Measurements from ENCODE around the gene CEP128.

The CEP128 gene

DNA sequence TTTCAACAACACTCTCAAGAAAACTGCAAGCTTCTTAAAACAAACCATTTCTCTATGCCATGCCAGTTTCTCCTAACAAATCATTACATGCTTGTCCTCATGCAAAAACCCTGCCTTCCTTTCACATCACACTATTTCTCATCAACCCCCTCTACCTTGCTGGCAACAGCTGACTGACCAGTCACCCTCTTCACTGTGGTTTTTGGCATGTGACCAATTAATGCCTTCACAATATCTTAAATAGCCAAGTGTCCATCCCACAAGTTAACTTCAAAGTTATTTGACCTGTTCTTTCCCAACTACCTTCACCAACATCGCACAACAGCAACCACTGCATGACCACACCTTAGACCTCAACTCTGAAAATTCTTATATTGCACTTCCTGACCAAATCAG, 159.6 kb downstream of the CEP128 start:
- TF ChIP-seq, protein P1, sequence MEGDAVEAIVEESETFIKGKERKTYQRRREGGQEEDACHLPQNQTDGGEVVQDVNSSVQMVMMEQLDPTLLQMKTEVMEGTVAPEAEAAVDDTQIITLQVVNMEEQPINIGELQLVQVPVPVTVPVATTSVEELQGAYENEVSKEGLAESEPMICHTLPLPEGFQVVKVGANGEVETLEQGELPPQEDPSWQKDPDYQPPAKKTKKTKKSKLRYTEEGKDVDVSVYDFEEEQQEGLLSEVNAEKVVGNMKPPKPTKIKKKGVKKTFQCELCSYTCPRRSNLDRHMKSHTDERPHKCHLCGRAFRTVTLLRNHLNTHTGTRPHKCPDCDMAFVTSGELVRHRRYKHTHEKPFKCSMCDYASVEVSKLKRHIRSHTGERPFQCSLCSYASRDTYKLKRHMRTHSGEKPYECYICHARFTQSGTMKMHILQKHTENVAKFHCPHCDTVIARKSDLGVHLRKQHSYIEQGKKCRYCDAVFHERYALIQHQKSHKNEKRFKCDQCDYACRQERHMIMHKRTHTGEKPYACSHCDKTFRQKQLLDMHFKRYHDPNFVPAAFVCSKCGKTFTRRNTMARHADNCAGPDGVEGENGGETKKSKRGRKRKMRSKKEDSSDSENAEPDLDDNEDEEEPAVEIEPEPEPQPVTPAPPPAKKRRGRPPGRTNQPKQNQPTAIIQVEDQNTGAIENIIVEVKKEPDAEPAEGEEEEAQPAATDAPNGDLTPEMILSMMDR (IDR thresholded peaks at IDR 0.05): no peak

DNA sequence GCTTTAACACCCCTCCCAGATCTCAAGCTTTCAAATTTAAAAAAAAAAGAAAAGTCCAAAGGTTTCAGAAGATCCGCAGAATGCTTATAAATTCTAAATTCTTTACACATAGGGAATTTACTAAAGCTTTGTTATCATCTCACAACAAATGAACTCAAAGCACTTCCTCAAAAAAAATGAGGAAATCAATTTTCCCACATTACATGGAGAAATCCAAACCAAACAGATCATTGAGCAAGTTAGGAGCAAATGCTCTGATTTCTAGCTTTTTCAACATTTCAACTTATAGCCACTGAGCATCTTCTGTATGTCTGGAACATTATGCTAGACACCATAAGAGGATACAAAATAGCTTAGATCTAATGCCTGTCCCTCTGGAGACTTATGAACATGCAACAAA, 161.0 kb downstream of the CEP128 start:
- TF ChIP-seq, protein P1 (IDR thresholded peaks at IDR 0.05): no peak

DNA sequence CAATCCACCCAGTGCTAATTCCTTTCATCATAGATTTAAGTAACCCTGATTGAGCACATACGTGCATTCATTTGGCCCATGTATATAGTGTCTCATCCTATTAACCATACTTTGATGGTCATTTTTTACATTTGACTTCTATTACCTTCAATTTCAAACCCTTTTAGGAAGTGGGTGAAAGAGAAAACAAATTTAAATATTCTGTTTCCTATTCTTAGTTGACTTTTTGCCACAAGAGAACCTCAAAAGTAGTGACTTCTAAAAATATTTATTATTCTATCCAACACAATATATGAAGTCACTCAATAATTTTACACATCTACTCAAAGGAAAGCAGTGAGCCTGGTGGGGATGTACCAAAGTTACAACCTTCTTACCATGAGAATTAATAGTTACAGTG, 164.9 kb downstream of the CEP128 start:
- TF ChIP-seq, protein P1 (IDR thresholded peaks at IDR 0.05): no peak

DNA sequence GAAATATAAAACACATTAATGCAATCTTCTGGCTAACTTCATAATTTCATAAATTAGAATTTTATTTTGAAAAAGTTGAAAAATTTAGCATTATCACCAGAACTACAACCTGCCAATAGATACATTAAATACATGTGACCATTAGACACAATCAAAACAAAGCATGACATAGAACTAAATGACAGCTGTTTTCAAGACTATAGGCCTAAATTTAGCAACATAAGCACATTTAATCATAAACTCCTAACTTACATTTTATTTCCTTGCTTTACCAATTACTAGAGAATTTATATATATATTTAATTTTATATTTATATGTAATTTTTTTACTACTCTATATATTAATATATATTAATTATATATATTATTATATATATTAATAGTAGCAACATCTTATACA, 165.4 kb downstream of the CEP128 start:
- TF ChIP-seq, protein P1 (IDR thresholded peaks at IDR 0.05): no peak

DNA sequence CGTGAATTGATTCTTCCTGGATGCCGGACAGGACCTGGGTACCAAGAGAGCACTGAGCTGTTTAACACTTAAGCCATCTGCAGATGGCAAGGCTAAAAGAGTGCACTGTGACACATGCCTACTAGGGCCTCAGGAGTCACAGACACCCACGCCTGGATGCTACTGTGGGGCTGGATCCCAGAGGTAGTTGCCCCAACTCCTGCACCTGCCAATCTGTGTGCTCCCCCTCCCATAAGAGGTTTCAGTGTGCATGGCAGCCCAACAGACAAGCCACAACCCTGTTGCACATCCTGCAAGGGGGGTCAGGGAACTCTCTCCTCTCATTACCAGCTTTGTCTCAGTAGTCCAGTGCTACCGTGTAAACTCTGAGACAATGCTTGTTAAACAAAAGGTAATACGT, 169.0 kb downstream of the CEP128 start:
- TF ChIP-seq, protein P1 (IDR thresholded peaks at IDR 0.05): no peak

DNA sequence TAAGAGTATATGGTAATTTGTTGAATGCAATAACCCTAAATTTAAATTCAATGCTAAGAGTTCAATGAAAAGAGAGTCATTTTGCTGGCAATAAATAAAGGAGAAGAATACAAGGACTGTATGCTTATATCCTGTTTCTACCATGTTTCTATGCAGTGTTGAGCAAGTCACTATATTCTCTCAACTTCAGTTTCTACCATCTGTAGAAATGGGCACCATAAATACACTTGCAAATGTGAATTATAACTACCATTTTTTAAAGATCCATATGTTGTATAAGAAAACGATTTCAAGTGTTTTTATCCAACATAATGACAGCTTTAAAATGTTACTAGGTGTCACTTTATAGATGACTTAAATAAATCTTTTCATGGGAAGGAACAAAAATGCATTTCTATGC, 170.3 kb downstream of the CEP128 start:
- TF ChIP-seq, protein P1 (IDR thresholded peaks at IDR 0.05): no peak

DNA sequence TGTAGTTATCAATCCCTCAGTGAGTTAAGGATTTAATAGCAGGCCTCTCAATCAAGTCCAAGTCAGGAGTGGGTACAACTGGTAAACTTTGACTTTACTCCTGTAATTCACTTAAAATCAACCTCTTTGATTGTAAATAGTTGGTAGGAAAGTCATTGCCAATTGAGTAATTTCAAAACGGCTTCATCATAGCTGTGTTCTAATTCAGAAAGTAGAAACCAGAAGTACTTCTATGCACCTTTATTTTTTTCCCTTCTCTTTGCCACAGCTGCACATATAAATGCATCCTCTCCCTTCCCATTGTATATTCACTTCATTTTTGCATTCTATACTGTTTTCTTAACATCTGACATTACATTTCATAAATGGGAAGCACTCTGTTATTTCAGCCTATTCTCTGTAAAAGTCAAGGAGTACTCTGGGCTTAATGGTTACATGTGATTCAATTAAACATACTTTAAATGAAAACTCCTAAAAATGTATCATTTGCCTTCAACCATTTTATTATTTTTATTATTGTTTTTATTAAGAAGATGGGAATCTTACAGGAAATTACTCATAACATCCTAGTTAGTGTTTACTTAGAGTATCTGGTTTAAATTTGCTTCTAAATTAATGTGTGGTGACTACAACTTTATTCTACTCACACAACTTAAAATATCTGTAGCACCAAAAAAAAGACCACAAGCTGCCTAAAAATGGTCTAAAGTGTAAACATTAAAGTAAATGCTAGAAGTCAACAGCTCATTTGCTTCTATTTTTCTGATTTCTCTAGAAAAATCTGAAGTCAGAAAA, 171.2 kb downstream of the CEP128 start:
- TF ChIP-seq, protein P1 (IDR thresholded peaks at IDR 0.05): no peak

DNA sequence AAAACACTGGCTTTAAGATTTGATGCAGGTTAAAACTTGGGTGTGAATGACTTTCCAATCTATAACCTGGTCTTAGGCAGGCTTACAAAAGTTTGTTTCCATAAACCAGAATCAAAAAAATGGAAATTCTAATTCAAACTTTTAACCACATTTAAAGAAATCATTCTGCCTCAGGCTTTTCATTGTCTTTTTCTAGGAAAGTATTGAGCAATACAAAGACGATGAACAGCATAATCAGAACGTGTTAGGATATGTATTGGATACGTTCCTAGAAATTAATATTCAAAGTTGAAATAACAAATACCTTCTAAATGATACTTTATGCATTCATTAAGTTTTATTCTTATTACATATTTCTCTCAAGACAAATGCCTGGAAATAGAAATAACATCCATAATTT, 172.9 kb downstream of the CEP128 start:
- TF ChIP-seq, protein P1 (IDR thresholded peaks at IDR 0.05): no peak

Data from LNCAP (cell line).